Measurements from ENCODE around the gene ROR1.

Gene ROR1

GRCh38 chr1:64135462-64136223 lies 361.8 kb downstream of the ROR1 start:
- H3K9me3 Mint-ChIP-seq, result no peaks in the 10 kb centered on the region
- no peaks in the 10 kb centered on the region for H3K4me1 Mint-ChIP-seq (ENCODE audit: low read depth)
- no peak overlapping the region for H3K27ac Mint-ChIP-seq
- peaks cover 4% of the 10 kb centered on the region for H3K27me3 Mint-ChIP-seq
- no peak overlapping the region for H3K4me3 Mint-ChIP-seq
- H3K36me3 Mint-ChIP-seq (ENCODE audit: low read depth), result no peaks in the 10 kb centered on the region

GRCh38 chr1:64136296-64136695 lies 362.5 kb downstream of the ROR1 start:
- Mint-ChIP-seq H3K4me3 (no peak overlapping the region), H3K4me1 (ENCODE audit: low read depth) (no peaks in the 10 kb centered on the region), H3K9me3 (no peaks in the 10 kb centered on the region), H3K27ac (no peak overlapping the region), H3K36me3 (ENCODE audit: low read depth) (no peaks in the 10 kb centered on the region), H3K27me3 (peaks cover 4% of the 10 kb centered on the region)

- Mint-ChIP-seq H3K27ac (no peak overlapping the region), H3K27me3 (peaks cover 4% of the 10 kb centered on the region), H3K36me3 (ENCODE audit: low read depth) (no peaks in the 10 kb centered on the region), H3K4me3 (no peak overlapping the region), H3K9me3 (no peaks in the 10 kb centered on the region), H3K4me1 (ENCODE audit: low read depth) (no peaks in the 10 kb centered on the region)
Measured at GRCh38 chr1:64136752-64137411, 363.1 kb downstream of the ROR1 start.

GRCh38 chr1:64137412-64137803 lies 363.6 kb downstream of the ROR1 start:
- Mint-ChIP-seq H3K9me3 (no peaks in the 10 kb centered on the region), H3K4me1 (ENCODE audit: low read depth) (no peaks in the 10 kb centered on the region), H3K27me3 (peaks cover 4% of the 10 kb centered on the region), H3K4me3 (no peak overlapping the region), H3K27ac (no peak overlapping the region), H3K36me3 (ENCODE audit: low read depth) (no peaks in the 10 kb centered on the region)

- no peaks in the 10 kb centered on the region for H3K36me3 Mint-ChIP-seq (ENCODE audit: low read depth)
- no peaks in the 10 kb centered on the region for H3K9me3 Mint-ChIP-seq
- H3K27ac Mint-ChIP-seq, result no peak overlapping the region
- peaks cover 4% of the 10 kb centered on the region for H3K27me3 Mint-ChIP-seq
- no peak overlapping the region for H3K4me3 Mint-ChIP-seq
- no peaks in the 10 kb centered on the region for H3K4me1 Mint-ChIP-seq (ENCODE audit: low read depth)
Measured at GRCh38 chr1:64139877-64140276, 366.1 kb downstream of the ROR1 start.

- Mint-ChIP-seq H3K36me3 (ENCODE audit: low read depth) (no peaks in the 10 kb centered on the region), H3K4me1 (ENCODE audit: low read depth) (no peaks in the 10 kb centered on the region)
Measured at GRCh38 chr1:64140596-64140995, 366.8 kb downstream of the ROR1 start.

GRCh38 chr1:64147045-64147724 lies 373.4 kb downstream of the ROR1 start:
- Mint-ChIP-seq H3K4me3 (no peak overlapping the region), H3K36me3 (ENCODE audit: low read depth) (no peaks in the 10 kb centered on the region), H3K4me1 (ENCODE audit: low read depth) (no peaks in the 10 kb centered on the region), H3K27me3 (peaks cover 22% of the 10 kb centered on the region), H3K9me3 (no peaks in the 10 kb centered on the region), H3K27ac (no peak overlapping the region)

More at GRCh38 chr1:64140596-64140995, 366.8 kb downstream of the ROR1 start:
- Mint-ChIP-seq H3K4me3 (no peak overlapping the region), H3K27me3 (peaks cover 4% of the 10 kb centered on the region), H3K9me3 (no peaks in the 10 kb centered on the region), H3K27ac (no peak overlapping the region)

GRCh38 chr1:64147759-64148158 lies 373.9 kb downstream of the ROR1 start:
- no peak overlapping the region for H3K4me3 Mint-ChIP-seq
- no peaks in the 10 kb centered on the region for H3K36me3 Mint-ChIP-seq (ENCODE audit: low read depth)
- no peak overlapping the region for H3K27ac Mint-ChIP-seq
- H3K9me3 Mint-ChIP-seq, result no peaks in the 10 kb centered on the region
- peaks cover 22% of the 10 kb centered on the region for H3K27me3 Mint-ChIP-seq
- no peaks in the 10 kb centered on the region for H3K4me1 Mint-ChIP-seq (ENCODE audit: low read depth)

GRCh38 chr1:64150266-64150665 lies 376.4 kb downstream of the ROR1 start:
- Mint-ChIP-seq H3K27me3 (peaks cover 22% of the 10 kb centered on the region), H3K4me3 (no peak overlapping the region), H3K36me3 (ENCODE audit: low read depth) (no peaks in the 10 kb centered on the region), H3K9me3 (no peaks in the 10 kb centered on the region), H3K27ac (no peak overlapping the region), H3K4me1 (ENCODE audit: low read depth) (no peaks in the 10 kb centered on the region)

GRCh38 chr1:64150729-64151230 lies 377.0 kb downstream of the ROR1 start:
- Mint-ChIP-seq H3K4me1 (ENCODE audit: low read depth) (no peaks in the 10 kb centered on the region), H3K27ac (no peak overlapping the region), H3K27me3 (peaks cover 22% of the 10 kb centered on the region), H3K36me3 (ENCODE audit: low read depth) (no peaks in the 10 kb centered on the region), H3K9me3 (no peaks in the 10 kb centered on the region), H3K4me3 (no peak overlapping the region)

GRCh38 chr1:64155278-64155677 lies 381.5 kb downstream of the ROR1 start:
- Mint-ChIP-seq H3K36me3 (ENCODE audit: low read depth) (no peaks in the 10 kb centered on the region), H3K27ac (no peak overlapping the region), H3K4me1 (ENCODE audit: low read depth) (no peaks in the 10 kb centered on the region), H3K4me3 (no peak overlapping the region), H3K27me3 (peaks cover 7% of the 10 kb centered on the region), H3K9me3 (no peaks in the 10 kb centered on the region)

- Mint-ChIP-seq H3K4me3 (no peak overlapping the region), H3K36me3 (ENCODE audit: low read depth) (no peaks in the 10 kb centered on the region), H3K27me3 (peaks cover 20% of the 10 kb centered on the region), H3K27ac (no peak overlapping the region), H3K9me3 (no peaks in the 10 kb centered on the region), H3K4me1 (ENCODE audit: low read depth) (no peaks in the 10 kb centered on the region)
Measured at GRCh38 chr1:64161357-64161941, 387.6 kb downstream of the ROR1 start.

GRCh38 chr1:64162151-64162550 lies 388.3 kb downstream of the ROR1 start:
- no peak overlapping the region for H3K27ac Mint-ChIP-seq
- no peaks in the 10 kb centered on the region for H3K36me3 Mint-ChIP-seq (ENCODE audit: low read depth)
- no peak overlapping the region for H3K4me3 Mint-ChIP-seq
- no peaks in the 10 kb centered on the region for H3K4me1 Mint-ChIP-seq (ENCODE audit: low read depth)
- peaks cover 20% of the 10 kb centered on the region for H3K27me3 Mint-ChIP-seq
- no peaks in the 10 kb centered on the region for H3K9me3 Mint-ChIP-seq

GRCh38 chr1:64162804-64163203 lies 389.0 kb downstream of the ROR1 start:
- Mint-ChIP-seq H3K9me3 (no peaks in the 10 kb centered on the region), H3K36me3 (ENCODE audit: low read depth) (no peaks in the 10 kb centered on the region), H3K27me3 (peaks cover 20% of the 10 kb centered on the region), H3K4me3 (no peak overlapping the region), H3K27ac (no peak overlapping the region), H3K4me1 (ENCODE audit: low read depth) (no peaks in the 10 kb centered on the region)

- Mint-ChIP-seq H3K27ac (no peak overlapping the region), H3K27me3 (peaks cover 20% of the 10 kb centered on the region), H3K36me3 (ENCODE audit: low read depth) (no peaks in the 10 kb centered on the region), H3K4me1 (ENCODE audit: low read depth) (no peaks in the 10 kb centered on the region), H3K9me3 (no peaks in the 10 kb centered on the region), H3K4me3 (no peak overlapping the region)
Measured at GRCh38 chr1:64163431-64163830, 389.6 kb downstream of the ROR1 start.
